NCI-H146 (cell line): Measurements from ENCODE around the gene PLCB4.
A peak's percentile ranks its signal among the peaks of the same experiment; 100 is the strongest.

Experiments
- DNase-seq: peaks from one replicate; lab custom pipeline; 2025; lab: John Stamatoyannopoulos, UW

Gene PLCB4

DNA sequence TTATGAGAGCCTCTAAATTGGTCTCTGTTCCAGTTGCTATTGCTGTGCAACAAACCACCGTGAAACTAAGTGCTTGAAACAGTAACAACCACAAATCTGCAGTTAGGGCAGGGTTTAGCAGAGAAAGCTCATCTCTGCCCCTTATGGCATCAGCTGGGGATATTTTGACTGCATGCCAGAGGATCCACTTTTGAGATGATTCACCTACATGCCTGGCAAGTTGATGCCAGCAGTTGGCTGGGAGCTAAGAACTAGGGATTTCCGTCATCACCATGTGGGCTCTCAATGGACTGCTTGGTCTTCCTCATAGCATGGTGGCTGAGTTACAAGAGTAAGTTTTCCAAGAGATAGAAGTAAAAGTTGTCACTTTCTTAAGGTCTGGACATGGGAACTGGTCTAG lies 35.1 kb downstream of the PLCB4 start:
- no peak for DNase-seq

DNA sequence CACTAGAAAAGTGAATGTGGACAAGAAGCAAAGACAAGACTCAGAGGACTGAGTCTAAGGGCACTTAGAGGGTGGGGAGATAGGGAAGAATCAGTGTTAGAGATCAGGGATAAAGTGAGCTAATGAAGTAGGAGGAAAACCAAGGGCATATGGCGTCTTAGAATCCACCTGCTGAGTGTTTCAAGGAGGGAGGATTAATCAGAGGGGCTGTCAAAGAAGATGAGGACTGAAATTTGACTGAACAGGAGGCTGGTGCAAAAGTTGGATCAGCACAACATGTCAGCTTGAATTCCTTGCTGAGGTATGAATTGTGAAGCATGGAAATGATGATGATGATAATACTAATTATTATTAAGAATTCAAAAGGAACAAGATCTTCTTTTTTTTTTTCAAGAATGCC lies 39.4 kb downstream of the PLCB4 start:
- DNase-seq: no peak

GRCh38 chr20:9109566-9109965 lies 40.7 kb downstream of the PLCB4 start:
- DNase-seq: no peak

DNA sequence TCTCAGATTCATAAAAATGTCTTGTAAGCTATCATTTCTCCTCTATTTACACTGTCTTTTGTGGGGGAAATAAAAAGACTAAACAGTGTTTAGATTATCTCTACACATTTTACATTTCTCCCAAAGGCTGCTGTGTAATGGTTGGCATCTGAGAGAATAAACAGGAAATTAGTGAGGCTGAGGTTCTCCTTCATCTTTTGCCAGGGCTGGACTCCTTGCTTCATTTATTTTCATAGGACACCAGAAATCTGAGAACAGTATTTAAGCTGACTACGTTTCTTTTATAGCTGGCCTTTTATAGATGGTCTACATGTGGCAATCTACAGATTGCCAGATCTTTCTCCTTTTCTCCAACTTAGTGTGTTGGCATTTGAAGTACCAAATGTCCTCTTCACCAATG lies 41.5 kb downstream of the PLCB4 start:
- DNase-seq: no peak

DNA sequence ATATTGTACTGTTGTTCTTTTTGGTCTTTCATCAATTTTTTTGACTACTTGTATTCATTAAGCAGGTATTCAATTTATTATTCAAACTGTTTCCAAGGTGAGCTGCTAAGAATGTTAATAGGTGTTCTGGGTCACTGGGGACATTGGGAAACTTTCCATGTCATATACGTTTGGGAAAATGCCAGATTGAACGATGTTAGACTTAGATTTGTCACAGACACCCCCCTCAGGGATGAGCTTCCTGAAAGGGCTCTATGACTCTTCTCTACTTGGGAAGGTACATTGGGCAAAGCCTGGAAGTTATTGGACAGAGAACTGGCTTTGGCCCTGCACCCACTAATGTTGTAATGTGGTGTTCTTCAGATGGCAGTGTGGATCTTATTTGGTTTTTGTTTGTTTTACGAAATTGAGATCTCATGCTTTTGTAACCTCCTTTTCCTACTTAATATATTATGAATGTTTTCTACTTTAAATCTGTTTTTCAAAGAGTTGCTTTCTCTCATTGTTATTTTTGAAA lies 42.1 kb downstream of the PLCB4 start:
- no peak for DNase-seq

- DNase-seq: no peak
These were observed 43.9 kb downstream of the PLCB4 start for GRCh38 chr20:9112541-9113515.

DNA sequence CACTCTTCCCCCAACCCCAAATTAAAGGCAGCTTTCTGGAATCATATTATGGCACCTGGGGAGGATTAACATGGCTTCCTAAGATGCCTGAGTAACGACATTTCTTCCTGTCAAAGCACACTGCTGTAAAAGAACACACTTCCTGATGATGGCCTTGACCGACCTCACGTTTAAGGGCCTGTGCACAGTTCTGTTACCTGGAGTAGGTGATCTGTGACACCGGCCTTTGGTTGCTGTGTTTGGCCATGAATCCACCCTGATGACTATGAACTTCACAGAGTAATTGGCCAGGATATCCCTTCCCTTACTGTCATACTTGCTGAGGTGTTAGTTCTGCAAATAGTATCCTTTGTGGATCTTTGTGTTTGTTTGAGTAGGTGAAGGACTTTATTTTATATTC lies 45.8 kb downstream of the PLCB4 start:
- DNase-seq: peak; percentile 10

- DNase-seq: no peak
These were observed 48.7 kb downstream of the PLCB4 start for GRCh38 chr20:9117548-9117947.

- DNase-seq: peak; percentile 13
These were observed 50.9 kb downstream of the PLCB4 start for GRCh38 chr20:9119776-9120175.

DNA sequence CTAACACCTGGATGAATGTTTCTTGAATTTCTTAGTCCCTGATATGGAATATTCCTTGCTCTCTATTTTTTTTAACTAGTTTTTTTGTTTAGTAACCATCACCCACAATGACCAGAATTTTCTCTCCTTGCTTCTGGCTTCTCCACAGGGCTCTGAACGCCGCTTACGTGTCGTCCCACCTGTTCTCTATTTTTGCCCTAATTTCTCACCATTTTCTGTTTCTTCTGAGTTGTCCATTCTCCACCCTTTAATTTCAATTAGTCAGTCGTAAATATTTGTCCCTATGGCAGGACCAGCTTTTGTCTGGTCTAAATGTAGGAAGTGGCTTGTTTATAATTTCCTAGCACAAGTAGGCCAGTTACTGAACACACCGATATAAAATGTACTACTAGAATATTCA lies 52.3 kb downstream of the PLCB4 start:
- no peak for DNase-seq

DNA sequence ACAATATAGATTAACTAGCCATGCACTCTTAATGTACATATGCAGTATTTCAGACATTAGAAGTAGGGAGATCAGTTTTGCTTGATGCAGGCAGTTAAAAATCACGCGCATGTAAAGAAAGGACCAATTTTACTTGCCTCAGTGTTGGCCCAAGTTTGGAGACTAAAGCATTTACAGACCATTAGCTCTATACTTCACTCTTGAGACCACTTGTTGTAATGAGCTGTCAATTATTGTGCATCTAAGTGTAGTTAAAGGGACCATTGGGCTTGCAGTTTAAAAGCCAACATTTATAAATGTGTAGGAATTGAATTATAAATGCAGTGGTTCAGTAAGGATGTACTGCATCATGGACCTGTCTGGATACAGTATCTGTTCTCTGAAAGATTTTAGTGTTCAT lies 53.7 kb downstream of the PLCB4 start:
- no peak for DNase-seq

DNA sequence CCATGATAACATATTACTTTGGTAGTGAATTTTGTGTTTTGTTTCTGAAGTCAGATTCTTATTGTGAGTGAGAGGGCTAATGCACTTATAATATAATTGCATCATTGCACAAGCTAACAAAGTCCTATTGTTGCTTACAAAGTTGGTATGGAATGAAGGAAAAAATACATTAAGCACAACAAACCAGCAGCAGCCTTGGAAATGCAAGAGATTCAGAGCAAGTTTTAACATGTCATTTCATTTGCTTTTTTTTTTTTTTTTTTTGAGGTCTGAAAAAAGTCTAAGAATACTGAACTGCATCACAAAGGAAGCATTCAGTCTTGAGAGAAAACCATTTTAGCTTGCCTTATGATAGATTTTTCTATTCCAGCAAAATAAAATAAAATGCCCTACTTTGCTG lies 57.6 kb downstream of the PLCB4 start:
- no peak for DNase-seq

DNA sequence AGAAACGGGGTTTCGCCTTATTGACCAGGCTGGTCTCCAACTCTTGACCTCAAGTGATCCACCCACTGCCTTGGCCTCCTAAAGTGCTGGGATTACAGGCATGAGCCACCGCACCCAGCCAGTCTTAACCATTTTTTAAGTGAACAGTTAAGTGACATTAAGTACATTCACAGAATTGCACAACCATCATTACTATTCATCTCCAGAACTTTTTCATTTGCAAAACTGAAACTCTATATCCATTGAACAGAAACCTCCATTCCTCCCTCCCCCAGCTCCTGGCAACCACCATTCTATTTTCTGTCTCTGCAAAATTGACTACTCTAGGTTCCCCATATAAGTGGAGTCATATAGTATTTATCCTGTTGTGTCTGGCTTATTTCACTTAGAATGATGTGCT lies 59.7 kb downstream of the PLCB4 start:
- no peak for DNase-seq

DNA sequence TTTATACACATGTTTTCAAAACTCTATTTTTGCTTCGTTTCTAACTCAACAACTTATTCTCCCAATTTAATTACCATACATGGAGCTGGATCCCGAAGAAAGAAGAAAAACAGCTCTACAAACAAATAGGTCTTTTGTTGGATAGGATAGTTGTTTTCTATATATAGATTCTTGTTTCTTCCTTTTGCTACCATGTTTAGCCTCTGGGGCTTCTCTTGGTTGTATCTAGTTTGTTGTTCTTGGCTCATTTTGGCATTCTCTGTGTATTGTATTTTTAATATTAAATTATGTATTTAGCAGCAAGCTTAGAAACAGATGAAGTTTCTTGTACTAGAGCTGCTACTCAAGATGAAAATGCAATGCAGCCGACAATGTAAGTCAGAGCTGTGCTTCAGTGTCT lies 60.9 kb downstream of the PLCB4 start:
- DNase-seq: no peak

- DNase-seq: no peak
These were observed 61.6 kb downstream of the PLCB4 start for GRCh38 chr20:9130521-9130920.

GRCh38 chr20:9131841-9132240 lies 63.0 kb downstream of the PLCB4 start:
- no peak for DNase-seq

DNA sequence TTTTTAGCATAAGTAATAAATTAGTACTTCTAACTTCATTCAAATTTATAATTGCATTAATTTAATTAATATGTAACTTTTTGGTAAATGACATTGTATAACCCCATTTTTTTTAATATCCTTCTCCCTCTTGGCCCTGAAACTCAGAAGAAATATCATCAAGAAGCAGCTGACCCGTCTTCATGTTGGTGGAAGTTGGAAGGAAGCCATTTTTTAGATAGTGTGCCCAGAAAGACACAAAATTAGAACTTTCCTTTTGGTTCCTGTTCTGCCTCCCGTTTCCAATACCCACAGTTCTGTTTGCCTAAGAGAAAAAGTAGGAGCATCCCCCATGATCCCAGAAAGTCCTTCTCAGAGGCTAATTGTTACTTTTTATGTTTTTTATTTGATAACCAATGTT lies 65.5 kb downstream of the PLCB4 start:
- no peak for DNase-seq

DNA sequence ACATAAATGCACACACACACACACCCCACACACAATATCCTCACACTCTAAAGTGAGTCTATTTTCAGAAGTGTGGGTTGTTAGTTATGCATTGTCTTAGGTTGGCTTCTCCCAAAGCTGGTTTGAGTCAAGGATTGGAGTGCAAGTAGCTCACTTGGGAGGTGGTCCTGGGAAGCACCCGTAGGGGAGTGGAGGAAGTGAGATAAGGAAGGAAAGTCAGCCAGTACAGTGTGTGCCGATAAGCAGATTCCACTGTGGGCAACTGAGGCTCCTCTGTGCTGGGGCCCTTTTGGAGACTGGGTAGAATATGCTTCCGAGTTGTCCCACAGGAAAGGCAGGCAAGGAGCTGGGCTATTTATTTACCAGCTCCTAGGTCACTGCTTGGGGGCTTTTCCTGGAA lies 67.2 kb downstream of the PLCB4 start:
- no peak for DNase-seq

DNA sequence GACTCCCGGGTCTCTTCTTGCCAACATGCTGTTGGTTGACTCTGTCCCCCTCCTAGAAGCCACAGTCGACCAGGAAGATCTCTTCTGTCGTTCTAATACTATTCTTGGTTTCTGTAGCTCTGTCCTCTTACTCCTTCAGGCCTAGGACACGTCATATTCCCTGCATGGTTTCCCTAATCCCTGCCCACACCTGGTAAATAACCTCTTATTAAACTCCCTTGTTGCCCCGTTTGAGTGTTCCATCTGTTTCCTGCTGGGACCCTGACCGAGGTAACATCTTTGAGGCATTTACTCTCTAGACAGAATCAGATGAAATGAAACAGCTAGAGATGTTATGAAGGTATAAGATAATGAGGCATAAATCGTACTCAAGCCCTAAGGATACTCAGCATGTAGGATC lies 68.1 kb downstream of the PLCB4 start:
- DNase-seq: no peak

DNA sequence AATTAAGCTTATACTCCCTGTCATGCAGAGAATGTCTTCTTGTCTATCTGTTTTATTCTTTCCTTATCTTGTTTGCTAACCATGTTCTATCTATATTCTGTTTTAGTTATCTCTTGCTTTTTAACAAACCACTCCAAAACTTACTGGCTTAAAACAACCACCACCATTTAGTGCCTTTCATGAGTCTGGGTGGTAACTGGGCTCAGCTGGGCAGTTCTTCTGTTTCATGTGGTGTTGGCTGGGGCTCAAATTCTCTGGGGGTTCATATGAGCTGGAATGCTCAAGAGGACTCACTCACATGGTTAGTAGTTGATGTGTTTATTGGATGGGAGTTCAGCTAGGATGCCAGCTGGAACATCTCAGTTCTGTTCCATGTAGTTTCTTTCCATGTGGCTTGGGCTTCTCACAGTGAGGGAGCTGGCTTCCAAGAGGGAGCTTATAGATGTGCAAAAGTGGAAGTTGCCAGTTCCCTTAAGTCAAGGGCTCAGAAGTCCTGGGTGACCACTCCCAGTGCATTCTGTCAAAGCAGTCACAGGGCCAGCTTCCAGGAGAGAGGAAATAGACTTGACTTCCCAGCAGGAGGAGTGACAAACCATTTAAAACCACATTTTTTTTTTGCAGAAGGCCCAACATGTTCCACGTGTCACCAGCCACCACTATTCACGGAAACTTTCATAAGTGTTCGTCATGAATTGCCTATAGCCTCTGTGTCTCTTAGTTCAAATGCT lies 70.4 kb downstream of the PLCB4 start:
- no peak for DNase-seq

DNA sequence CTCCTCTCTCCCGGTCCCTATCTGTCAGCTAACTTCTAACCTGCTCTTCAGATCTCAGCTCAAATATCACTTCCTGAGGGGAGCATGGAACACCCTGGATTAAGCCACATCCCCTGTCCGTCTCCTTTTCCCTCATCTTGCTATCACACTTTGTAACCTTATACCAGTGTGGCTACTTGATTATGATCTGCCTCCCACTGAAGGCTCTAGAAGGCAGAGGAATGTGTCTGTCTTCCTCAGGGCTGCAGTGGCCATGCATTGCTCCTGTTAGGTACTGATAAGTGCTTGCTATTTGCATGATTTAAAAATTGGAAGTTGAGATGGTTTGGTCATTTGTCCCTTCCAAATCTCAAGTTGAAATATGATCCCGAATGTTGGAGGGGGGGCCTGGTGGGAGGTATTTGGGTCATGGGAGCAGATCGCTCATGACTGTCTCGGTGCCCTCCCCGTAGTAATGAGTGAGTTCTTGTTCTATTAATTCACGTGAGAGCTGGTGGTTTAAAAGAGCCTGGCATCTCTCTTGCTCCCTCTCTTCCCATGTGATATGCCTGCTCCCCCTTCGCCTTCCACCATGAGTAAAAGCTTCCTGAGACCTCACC lies 71.4 kb downstream of the PLCB4 start:
- no peak for DNase-seq

- DNase-seq: no peak
These were observed 72.2 kb downstream of the PLCB4 start for GRCh38 chr20:9141070-9141469.

- no peak for DNase-seq
These were observed 73.0 kb downstream of the PLCB4 start for GRCh38 chr20:9141921-9142320.
